ENCODE results near the gene SLC9C1.

The SLC9C1 gene

DNA sequence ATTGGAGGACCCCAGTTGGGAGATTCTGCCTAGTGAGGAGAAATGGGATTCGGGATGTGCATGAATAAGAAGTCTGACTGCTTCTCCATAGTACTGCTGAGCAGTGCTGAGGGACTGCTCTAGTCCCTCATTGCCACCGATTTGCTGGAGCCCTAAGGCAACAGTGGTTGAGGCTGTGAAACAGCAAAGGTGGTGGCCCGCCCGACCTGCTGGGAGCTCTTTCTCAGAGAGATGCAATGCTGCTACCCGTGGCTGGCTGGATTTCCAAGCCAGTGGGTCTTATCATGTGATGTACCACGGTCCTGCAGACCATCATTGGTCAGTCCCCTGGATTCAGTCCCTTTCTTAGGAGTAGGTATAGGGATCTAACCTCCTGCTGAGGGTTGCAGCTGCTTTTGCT lies 118.4 kb downstream of the SLC9C1 start:
- no peak for DNase-seq

DNA sequence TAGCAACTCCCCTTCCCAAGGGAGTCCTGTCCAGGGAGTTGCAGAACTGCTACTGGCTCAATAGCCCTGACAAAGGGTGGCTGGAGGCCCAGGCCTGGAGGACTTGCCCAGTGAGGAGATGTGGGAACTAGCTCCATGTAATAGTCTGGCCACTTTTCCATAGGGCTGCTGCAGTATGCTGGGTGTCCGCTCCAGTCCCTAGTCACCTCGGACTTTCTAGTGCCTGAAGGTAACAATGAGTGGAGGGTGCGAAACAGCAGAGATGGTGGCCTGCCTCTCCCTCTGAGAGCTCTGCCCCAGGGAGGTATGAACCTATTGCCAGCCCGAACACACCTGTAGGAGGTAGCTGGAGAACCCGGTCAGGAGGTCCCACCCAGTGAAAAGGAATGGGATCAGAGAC lies 119.0 kb downstream of the SLC9C1 start:
- DNase-seq = no peak

DNA sequence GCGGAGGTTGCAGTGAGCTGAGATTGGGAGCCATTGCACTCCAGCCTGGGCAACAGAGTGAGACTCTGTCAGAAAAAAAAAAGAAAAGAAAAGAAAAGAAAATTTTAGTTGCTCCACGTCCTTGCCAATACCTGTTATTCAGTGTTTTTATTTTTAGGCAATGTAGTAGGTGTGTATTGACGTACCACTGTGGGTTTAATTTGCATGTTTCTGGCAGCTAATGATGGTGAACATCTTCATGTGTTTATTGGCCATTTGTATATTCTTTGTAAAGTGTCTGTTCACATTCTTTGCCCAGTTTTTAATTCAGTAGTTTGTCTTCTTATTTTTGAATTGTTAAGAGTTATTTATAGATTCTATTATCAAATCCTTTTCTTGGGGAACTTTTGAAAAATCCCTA lies 122.9 kb downstream of the SLC9C1 start:
- no peak for DNase-seq

DNA sequence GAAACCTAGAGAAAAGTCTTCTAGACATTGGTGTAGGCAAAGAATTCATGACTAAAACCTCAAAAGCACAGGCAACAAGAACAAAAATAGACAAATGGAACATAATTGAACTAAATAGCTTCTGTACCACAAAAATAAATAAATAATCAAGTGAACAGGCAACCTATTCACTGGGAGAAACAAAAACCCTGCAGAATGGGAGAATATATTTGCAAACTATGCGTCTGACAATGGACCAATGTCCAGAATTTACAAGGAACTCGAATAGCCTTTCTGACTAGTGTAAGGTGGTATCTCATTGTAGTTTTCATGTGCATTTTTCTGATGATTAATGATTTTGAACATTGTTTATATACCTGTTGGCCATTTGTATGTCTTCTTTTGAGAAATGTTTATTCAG lies 124.0 kb downstream of the SLC9C1 start:
- DNase-seq = no peak

DNA sequence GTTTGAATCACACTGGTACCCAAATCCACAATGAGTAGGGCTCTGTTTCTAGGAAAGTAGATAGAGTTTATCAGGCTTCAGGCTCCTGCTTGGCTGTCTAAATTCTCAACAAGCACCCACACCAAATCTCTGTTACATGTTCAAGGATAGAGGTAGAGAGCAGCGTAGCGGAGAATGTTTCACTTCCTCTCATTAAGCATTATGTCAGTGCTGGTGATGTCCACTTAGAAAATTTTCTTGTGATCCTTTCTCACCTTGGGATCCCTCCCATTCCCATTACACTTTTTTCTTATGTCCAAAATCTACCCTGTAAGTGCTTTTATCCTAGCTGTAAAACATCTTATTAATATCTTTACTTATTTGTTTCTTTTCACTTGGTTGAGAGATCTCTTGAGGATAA lies 126.3 kb downstream of the SLC9C1 start:
- no peak for DNase-seq

DNA sequence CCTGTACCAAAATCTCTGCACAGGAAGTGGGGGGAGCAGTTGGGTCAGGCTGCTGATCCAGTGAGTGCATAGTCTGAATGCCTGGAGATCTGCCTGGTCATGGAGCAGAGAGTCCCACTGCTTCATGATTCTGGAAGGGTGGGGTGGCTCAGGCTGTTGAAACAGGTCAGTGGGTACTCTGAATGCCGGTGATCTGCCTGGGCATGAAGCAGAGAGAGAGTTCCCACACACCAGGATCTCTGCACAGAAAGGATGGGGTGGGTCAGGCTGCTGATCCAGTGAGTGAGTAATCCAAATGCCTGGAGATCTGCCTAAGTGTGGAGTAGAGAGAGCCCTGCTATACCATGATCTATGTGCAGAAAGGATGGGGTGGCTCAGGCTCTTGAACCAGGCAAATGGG lies 144.9 kb downstream of the SLC9C1 start:
- DNase-seq = no peak

DNA sequence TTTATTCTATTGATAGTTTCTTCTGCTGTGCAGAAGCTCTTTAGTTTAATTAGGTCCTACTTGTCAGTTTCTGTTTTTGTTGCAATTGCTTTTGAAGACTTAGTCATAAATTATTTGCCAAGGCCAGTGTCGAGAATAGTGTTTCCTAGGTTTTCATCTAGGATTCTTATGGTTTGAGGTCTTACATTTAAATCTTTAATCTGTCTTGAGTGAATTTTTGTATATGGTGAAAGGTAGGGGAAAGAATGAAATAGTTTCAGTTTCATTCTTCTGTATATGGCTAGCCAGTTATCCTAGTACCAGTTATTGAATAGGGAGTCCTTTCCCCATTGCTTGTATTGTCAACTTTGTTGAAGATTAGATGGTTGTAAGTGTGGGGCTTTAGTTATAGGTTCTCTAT lies 150.3 kb downstream of the SLC9C1 start:
- no peak for DNase-seq

DNA sequence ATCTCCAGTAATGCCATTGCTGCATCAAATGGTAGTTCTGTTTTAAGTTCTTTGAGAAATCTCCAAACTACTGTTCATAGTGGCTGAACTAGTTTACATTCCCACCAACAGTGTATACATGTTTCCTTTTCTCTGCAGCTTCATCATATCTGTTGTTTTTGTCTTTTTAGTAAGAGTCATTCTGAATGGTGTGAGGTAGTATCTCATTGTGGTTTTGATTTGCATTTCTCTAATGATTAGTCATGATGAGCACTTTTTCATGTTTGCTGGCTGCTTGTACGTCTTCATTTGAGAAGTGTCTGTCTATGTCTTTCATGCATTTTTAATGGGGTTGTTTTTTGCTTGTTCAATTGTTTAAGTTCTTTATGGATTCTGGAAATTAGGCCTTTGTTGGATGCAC lies 150.8 kb downstream of the SLC9C1 start:
- no peak for DNase-seq

DNA sequence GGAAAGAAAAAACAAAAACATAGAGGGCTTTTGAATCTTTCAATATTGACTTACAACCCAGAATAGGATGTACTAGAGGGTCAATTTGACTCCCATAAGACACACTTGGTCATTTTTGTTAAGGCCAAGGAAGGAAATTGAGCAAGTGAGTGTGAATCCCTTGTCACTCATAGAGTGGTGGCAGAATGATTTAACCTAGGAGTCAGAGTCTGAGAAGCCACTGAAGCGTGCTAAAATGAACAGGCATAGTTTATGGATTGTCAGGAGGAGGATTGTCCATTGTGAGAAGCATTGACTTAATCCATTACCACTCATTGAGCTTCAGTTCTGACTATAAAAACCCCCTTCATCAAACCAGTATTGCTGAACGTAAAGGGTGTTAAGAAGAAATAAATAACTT lies 152.7 kb downstream of the SLC9C1 start:
- DNase-seq = no peak

DNA sequence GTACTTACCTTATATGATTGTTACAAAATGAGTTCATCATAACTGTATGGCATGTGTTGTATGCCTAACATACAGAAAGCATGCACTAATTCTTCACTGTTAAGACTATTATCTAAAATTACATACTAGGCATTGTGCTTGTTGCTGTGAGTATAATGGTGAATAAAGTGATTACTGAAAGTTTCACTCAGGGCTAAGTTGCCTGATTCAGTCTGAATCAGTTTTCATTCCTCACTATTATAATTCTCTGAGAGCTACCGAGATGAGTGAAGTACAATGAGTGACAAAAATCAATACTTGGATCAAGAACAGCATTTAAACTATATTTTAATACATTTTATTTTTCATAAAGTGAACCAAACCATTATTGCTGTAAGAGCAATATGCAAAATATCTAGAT lies 153.4 kb downstream of the SLC9C1 start:
- no peak for DNase-seq

DNA sequence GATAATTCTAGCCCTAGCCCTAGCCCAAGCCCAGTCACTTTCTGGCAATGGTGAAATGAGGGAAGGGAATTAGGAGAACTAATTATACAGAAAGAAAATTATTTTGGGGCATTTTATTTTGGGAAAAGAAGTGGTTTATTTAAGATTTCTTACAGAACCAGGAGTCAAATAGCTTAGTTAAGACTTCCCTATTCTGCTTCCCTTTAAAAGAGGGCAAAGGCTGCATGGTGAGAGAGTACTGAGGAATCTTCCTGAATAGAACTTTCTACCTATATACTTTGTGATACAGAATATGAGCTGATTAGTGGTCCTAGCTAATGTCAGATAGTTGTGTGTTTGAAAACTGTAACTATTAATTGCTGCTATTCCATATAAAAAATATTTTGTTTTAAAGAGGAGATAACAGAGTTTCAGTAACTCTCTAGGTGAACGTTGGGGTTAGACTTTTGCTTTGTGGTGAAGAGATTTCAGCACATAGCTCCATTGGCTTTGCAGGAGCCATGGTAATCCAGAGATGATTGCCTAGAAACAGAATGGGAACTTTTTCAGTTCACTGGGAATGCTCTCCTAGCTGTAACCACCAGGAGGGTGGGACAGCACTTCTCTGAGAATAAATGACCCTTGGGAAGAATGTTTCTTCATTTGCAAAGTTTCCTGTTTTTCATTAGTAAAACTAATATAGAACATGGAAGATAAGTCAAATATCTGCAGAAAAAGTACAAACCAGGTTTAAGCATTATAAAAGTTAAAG lies 155.6 kb downstream of the SLC9C1 start:
- no peak for DNase-seq

DNA sequence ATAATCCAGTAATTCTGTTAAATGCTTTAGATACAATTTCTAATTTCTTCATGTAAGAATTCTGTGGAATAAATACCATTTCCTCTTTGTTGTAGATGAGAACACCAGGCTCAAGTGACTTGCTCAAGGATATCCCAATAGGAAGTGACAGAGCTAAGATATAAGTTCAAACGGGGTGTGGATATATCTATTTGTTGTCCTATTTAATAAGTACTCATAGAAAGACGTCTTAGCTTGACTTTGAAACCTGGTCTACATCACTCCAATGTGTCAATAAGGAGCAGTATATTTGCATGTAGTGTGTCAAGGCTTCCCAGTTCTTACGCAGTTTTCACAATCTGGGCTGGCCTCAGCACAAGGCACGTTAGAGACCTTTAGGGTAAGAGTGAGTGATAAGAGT lies 156.2 kb downstream of the SLC9C1 start:
- DNase-seq = no peak

DNA sequence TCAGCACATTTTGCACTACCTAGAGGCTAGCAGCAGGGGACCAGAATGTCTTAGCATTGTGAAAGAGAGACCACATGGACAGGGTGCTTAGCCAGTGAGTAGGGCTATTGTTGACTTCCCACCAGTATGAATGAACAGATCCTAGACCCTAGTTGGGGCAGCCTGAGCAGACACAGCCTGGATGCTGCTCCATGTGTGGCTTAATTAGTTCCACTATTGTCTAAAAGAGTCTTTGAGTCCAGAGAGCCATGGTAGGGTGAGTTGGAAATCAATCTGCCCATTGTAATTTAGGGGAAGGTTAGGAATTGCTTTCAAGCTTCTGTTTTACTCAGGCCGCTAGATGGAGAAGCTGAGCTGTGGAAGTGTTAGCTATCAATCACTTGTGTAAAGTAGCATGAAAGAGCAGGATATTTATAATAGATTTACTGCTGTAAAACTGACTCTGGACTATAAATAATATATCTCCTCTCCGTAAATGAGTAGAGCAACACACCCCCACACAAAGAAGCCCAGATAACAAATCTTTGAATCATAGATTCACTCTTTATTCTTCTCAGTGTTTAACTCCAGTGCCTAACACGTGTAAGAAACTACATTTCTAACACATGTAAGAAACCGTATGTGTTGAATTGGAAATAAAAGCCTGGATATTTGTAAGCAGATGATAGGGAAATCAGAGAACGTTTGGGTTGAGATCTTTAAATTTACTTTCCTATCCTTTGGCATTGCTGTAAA lies 156.9 kb downstream of the SLC9C1 start:
- DNase-seq = peak; percentile 41

DNA sequence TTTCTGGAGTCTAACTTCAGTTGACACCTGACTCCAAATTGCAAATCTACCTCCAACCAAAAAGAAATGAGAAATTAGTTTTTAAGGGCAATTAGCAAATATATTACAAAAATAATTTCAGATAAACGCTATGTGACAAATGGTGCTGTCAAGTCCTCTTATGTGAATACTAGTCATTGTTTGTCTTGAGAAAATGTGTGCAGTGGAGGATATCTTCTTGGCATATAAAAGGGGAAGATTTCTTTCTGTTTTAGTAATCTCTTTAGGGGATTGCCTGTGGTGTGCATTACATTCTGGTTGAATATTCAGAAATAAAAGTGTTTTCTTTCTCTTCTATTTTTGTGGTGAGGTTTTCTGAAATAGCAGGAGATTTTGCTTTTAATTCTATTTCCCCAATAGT lies 158.0 kb downstream of the SLC9C1 start:
- DNase-seq = no peak

DNA sequence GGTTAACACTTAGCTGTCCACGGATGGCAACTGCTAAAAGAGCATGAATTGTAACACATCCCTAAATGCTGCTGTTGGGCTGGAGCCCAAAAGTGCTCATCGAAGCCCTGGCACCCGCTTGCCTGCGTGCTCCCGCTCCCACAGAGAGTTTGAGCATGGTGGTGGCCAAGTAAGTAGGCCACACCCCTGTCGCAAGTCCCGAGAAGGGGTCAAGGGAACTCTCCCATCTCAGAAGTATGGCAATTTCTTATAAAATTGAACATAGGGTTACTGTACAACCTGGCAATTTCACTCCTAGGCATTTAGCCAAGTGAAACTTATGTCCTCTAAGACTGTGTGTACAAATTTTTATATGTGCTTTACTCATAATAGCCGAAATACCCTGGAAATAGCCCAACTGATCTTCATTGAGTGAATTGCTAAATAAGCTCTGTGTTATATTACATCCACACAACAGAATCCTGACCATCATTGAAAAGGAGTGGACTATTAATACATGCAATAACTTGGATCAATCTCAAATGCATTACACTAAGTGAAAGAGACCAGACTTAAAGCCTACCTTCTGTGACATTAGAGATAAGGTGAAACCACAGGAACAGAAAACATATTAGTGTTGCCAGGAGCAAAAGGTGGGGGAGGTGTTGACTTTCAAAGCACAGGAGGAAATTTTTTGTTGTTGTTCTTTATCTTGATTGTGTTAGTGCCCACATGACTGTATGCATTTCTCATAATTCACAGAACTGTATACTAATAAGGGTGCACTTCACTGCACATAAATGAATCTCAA lies 159.5 kb downstream of the SLC9C1 start:
- DNase-seq = no peak

DNA sequence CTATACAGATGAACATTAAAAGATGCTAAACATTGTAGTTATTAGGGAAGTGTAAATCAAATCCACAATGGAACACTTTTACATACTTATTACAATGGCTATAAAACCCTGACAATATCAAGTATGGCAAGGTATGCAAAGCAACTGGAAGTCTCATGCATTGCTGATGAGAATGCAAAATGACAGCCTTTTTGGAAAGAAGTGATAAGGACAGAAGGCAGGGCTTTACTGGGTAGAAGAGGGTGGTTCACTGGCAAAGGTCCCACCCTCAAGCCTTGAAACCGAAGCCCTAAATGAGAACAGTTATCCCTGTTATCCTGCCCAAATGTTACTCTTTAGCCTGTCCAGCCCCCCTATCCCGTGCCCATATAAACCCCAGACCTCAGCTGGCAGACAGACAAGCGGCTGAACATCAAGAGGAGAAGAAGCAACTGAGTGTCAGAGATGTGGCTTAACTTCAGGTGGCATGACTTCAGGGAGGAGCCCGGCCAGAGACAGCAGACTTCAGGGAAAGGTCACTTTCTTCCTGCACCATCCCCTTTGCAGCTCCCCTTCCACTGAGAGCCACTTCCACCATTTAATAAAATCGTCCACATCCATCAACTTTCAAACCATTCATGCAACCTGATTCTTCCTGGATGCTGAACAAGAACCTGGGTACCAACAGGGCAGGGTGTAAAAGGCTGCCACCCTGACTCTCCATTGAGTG lies 160.2 kb downstream of the SLC9C1 start:
- no peak for DNase-seq

DNA sequence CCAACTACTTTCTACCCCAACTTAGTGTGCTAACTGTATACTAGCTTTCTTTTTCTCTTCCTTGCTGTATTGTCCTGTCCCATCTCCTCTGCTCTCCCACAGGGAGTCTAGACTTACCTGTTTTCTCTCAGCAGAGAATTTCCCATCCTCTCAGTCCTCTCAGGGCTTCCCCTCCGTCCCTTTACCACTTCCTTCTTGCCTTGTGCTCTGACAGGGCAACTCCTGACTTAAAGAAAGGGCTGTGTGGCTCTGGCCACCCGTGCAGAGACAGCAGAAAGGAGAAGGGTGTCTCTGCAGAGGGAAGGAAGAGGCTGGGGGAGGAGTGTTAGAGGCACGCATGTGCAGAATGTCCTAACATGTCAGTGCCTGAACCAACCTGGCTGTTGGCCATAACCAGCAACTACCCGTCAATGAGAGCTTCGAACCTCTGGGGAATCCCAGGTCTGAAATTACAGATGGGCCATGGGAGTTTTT lies 161.0 kb downstream of the SLC9C1 start, which contains the start of gene GCSAM:
Gene GCSAM (minus strand): TSS at position 274 of the 474 bp plus-strand sequence. CDS start 128 bp downstream, at position 146.
- DNase-seq = no peak

DNA sequence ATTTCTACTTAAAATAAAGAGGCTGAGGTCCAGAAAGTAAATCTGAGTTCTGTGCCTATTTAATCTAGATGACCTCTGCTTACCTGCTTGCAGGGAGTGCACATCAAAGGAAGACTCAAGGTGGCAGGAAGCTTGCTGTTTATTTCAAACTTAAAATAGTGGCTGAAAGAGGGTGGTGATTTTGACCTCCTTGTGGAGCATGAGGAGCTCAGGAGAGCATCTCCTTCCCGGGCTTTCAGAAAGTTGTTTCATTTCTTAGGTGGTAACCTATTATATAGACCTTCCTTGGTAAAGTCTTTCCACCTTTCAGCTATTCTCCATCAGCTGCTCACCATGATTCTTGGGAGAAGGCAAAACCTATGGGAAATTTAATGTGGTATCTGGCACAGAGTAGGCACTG lies 161.5 kb downstream of the SLC9C1 start:
- DNase-seq = no peak

DNA sequence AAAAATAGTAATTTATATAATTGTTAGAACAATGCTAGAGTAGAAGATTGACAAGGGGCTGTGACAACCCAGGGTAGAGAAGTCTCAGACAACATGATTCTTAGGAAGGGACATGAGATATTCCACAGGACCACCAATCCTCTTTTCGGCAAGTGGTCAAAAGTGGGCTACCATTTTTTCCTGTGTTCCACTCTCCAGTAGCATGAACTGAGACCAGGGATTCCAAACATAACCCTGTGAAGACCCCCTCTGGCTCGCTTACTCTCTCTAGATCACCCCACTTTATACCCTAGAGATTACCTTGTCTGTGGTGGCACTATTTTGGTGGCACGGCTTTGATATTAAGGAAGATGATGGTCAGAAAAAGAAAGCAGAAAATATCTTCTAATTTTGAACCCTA lies 161.9 kb downstream of the SLC9C1 start:
- DNase-seq = no peak

DNA sequence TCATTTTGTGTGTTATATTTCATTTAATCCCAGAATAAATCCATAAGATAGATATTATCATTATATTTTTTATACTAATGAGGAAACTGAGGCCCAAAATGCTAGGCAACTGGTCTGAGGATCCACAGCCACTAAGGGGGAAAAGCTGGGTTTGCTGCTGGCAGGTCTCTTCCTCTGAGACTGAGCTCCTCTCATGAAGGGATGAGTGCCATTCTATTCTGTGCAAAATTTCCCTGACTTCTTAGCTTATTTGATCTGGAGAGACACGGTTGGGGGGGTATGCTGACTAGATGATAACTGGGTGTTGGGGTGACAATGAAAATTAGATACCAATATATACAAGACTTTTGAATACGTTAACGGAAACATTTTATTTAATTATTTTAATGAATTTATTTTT lies 162.9 kb downstream of the SLC9C1 start:
- no peak for DNase-seq

DNA sequence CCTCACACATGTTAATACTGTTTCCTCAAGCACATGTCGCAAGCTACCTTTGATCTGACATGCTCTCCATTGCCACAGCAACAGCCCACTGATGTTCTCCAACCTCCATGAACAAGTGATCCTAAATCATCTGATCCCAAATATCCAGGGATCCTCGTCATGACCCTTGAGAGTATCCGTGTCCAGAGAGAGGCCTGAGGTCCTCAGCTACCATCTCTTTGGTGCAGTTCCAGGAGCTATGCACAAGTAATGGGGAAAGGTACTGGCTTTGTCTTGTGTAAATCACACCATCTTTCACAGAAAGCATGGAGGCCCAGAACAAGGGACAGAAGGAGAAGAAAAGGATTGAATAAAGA lies 163.4 kb downstream of the SLC9C1 start:
- no peak for DNase-seq

DNA sequence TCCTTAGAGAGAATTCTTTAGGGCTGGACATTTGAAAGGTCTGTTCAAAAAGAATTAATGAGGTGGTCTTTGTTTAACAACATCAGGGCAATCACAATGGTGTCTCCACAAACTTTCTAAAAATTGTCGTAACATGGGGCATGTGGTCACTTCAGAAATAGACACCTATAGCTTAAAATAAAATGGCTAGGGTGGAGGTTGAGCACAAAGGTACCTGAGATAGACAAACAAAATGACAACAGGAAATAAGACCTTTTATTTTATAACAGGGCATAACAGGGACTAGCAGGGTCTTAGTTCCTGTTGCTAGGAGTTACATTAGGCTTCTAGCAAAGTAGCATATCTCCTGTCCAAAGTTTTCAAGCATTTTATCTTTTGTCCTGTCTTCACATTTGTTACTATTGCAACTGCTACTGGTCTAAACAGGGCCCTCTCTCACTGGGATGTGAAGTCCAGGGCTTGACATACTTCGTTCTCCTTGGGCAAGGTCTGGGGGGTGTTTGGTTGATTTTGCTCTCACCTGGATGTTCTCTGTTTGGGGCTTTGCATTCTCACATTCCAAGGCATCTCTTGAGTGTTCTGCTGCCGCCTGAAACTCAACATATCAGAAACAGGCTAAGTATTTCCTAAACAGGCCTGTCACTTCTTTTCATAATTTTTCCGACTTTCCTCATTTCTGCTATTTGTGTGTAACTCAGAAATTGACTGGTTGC lies 163.9 kb downstream of the SLC9C1 start:
- DNase-seq = no peak
